GM19397 (cell line): ENCODE results near the gene KCNJ1.

ENCODE experiments used
- ATAC-seq: cut with Tn5 transposase; IDR thresholded peaks from one replicate; pipeline ENCODE4 v1.9.1; 2021; ENCODE audit warnings: mild to moderate bottlenecking, moderate library complexity; ENCODE audit not compliant: unreplicated experiment

KCNJ1 gene

DNA sequence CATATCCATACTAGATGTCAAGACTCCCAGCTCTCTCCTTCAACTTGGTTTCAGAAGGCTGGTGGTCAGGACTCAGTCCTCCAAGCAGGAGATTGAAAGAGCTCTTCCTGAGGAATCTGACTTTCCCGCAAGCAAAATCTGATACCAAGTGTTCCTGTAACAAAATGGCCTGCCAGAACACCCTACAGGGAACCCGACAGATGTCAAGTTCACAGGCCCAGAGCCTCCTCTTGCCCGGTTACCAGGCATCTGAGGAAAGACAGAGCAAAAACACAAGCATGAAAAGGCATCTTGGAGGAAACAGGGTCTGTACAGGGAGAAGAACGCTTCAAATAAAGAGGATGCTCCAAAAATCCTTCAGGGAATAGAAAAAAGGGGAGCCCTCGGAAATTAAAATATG is 15.4 kb upstream of the KCNJ1 start:
- no peak for ATAC-seq

DNA sequence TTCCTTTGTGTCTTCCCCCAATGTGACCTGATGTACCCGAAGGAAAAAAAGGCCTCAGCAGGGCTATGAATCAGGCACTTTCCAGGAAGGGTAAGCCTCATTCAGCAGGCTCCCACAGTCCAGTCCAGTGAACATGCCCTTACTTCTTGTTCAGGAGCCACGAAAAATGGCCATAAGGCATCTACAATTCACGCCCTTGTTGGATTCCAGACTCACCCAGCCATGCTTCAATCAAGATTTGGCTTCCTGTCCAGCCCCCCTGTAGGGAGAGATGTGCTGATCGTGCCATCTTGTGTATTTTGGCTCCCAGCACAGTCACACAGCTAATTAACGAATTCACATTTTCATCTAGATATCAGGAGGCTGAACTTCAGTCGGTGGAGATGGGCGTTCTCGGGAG is 14.1 kb upstream of the KCNJ1 start:
- no peak for ATAC-seq

DNA sequence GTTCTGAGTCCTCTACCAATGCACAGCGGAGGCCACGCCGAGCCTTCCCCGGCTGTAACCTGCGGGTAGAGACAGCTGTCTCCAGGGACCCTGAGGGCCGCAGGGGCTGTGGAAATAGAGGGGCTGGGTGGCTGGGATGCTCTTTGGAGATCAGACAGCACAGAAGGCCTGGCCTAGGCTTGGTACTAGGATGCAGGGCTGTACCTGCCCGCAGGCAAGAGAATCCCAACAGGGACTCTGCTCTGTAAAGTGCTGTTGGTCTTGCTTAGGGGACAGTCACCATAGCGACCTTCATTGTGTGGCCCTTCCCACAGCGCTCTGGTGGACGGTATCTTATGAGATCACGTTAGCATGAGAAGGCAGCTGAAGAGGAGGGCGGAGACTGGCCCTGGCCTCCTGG is 12.7 kb upstream of the KCNJ1 start:
- ATAC-seq, result no peak

DNA sequence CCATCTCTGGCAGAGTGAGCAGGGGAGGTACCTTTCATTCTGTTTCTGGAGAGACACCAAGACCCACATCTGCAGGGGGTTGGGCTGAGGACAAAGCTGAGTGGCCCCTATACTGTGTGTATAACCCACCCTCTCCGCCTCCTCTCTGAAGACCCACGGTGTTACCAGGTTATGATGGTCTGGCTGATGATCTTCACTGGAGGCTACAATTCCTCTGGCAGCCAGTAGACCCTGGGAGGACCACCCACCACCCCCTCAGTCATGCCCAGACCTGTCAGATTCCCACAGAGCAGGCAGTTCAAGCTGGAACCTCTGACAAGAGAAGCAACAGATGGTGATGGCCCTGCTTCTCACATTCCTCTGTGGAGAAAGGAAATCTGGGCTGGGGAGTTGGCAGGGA is 11.4 kb upstream of the KCNJ1 start:
- no peak for ATAC-seq

DNA sequence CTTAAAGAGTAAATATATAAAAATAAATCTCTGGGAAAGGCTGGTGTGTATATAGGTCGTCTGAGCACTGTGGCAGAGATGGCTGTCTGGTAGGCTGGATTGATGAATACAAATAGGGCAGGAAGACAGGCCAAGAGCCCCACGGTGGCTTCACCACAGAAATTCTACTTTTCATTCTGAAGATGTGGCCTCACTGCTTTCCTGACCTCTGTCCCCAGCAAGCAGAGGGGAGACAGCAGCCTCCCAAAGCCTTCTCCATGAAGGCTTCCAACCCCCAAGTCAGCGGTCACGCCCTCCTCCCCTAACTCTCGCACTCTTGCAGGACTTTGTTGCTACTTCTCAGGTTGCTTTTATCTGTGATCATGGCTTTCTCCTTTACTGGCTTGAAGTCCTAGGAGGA is 10.6 kb upstream of the KCNJ1 start:
- no peak for ATAC-seq

DNA sequence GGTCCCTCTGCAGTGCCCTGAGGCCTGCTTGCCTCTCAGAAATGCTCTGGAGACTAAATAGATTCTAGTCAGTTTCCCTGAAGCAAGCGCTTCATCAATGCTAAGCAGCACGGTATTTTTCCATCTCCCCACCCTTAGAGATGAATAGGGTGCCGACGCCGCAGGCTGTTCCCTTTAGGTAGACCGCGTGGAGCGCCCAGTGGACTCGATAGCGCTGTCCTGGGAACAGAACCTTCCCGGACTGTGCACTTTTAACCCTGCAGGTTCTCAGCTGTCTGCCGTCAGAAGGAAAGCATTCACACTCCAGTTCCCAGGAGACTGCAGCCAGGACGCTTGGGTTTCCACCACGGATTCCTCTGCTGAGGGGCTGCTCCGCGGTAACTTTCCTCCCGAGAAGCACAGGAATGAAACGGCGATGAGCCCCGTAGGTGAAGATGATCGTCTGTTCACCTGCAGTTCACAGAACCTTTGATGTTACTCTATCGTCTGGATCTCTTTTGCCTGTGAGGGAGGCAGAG is 9.1 kb upstream of the KCNJ1 start:
- no peak for ATAC-seq

DNA sequence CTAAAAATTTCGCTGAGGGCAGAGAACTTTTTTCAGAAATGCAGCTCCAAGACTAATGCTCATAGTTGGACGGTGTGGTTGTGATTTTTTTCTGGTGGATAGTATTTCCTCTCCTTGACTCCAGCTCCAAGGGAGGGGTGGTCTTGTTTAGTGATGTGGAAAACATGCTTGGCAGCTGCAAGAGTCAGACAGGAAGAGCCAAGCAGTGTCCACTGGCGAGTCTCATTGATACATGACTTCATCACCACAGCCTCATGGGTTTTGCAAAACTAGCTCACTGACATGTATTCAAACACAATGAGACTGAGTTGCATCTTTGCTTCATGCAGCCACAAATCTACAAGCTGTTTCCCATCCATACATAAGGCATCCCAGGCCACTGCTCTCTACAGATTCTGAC is 7.3 kb upstream of the KCNJ1 start:
- no peak for ATAC-seq

DNA sequence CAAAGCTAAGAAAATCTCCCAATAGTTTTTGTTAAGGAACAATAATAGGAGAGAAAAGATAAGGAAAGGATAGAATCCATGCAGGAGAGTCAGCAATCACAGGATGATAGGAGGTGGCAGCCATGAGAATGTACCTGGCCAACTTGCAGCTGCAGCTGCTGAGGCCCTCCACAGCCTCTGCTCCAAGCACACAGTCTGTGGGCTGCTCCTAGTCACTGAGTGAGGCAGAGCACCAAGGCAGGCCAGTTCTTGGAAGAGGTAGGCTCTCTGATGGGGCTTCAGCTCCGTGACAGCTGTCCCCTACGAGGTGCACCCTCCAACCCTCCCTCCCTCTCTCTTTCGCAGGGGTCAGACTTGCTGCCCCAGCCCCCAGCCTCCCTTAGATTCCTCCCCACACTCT is 5.5 kb upstream of the KCNJ1 start:
- no peak for ATAC-seq

DNA sequence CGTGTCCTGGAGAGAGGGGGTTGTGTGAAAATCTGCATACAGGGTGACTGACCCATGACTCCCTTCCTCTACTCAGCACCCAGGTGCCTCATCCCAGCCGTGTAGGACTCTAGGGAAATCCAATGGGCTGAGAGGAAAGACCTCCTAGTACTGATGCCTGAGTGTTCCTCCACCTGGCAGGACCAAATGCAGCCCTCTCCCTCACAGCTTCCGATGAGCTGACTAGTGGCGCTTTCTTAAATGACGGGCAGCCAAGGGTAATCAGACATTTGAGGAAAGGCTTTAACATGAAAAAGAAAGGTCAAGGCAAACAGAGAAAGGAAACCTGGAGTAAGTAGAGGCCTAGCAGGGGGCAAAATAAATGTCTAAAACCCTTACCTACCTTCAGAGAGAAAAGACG is 5.0 kb upstream of the KCNJ1 start:
- ATAC-seq, result no peak

DNA sequence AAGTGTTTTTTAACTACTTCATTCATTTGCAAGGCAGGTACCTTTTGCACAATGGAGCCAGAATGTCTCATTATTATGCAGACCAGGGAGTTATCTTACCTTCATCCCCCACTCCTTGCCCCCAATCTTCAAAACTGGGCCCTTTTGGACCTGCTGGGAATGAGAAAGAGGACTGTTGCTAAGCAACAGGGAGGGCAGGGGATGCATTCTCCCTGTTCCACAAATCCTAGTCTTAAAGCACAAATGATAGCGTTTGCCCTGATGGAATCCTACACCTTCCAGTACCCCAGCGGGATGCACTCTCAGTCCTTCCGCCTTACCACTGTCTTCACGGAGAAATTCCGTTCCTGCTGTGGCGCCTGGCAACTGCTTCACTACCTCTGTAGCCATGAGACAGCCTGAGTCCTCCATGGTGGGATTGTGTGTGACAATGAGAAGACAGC is 4.1 kb upstream of the KCNJ1 start:
- no peak for ATAC-seq

DNA sequence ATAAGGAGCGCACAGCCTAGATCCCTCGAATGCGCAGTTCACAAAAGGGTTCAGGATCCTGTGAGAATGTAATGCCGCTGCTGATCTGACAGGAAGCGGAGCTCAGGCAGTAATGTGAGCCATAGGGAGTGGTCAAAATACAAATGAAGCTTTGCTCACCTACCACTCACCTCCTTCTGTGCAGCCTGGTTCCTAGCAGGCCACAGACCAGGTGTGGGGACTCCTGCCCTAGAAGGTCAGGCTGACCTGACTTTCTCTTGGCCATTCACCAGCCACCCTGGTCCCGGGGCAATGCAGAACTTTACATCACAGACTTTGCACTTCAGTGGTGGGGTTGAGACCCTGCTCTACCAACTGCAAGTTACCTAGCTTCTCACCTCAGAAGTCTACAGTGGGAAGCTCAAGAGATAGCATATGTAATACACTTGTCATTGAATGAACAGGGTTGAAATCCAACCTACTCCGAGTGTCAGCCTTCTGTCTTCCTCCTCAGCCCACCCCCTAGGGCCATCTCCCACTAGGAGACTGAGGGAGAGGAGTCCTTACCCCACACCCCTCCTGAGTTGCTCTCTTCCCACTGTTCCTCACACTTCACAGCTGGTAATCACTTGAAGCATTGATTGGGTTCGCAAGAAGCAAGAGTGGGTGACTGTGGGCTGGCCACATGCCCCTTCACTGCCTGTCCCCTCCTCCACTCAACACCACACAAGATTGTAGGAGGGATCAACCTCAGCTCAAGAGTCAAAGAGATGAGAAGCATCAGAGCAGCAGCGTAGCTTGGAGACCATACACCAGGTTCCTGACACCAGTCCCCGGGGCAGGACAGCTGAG is 2.0 kb upstream of the KCNJ1 start:
- no peak for ATAC-seq

DNA sequence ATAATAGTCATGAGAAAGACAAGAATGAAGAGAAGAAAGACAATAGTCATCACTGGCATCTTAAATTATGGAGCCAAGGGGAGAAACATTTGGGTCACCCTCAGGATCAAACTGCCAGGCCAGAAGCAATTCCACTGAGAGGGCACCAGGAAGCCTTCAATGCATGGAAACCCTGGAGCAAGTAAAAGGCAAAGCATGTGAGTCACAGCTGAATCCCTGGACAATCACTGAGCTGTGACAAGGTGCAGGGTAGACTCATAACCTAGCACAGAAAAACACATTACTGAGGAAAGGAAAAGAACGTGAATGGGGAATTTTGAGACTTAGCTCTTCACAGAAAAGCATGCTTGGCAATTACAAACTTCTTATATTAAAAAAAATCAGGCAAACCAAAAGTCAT is 1.6 kb downstream of the KCNJ1 start:
- ATAC-seq, result no peak

DNA sequence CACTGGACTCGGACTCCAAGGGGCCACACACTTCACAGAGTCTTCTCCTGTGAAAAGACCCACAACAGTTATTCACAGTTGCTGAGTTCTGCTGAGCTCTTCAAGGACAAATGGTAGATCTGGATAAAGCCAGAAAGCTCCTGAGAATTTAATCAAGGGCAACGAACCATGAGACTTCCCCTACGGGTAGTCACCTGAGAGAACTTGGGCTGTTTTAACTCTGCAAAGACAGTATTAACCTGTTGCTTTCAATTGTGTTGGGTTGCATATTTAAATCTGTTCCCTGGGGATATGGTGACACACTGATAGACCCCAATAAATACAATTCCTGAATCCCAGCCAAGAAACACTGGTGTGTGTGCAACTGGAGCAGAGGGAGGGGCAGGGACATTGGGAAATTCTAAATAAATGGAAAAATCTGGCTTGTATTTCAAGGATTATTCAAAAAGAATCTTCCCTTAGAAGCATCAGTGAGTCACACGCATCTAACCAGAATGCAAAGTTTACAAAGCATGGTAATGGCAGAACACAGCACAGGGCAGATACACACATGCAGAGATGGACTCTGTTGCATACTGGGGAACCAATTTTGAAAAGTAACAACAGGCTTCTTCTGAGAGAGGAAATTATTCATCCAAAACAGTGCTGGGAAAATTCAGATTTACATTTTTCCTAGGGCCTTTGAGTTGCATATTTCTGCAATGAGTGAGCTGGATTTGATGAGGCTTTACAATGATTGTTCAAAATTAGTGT is 4.0 kb downstream of the KCNJ1 start:
- ATAC-seq, result no peak

DNA sequence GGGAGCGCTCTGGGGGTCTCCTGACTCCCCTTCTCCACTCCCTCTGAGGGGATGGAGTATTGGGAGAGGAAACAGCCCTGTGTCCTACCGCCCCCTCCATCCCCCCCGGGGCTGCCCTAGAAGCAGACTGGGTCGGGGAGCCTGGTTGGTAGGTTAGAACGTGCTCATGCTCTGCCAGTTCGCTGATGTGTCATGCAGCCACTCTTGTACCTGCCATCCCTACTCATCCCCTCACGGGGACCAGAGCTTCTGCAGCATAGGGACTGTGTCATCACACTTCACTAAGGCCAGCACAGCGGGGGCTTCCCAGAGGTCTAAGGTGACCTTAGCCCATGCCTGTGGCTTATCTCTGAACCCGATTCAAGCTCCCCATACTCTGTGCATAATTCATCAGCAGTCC is 4.7 kb downstream of the KCNJ1 start:
- ATAC-seq, result no peak

DNA sequence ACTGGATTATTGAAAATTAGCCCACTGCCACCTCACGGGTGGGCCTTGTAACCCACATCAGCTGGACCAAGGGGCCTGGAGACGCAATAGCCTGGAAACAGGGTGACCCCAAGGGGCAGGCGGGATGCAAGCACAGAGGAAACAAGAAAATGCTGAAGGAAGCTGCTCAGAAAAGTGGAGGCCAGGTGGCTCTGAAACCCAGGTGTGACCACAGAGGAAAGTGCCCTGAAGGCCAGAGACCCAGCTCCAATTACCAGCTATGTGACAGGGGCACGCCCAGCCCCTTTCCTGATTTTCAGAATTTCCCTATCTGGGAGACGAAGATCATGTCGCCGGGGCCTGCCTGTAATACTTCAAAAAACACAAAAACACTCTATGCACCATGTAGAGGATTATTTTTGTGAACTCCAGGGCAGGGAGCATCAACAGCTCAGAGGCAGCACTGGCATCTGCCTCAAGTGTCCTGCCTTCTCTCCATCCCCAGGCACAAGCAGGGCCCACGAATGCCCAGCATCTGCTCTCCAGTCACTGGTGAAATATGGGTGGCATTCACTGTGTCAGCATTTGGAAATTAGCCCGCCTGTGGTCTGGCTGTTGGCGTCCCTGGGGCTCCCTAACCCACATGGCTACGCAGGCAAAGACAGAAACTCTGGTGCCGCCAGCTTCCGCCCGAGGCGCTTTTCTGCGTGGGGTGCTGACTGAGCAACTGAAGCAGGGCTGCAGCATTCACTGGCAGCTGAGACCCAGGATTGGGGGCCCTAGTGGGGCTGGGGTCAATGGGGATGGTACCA is 6.3 kb downstream of the KCNJ1 start:
- ATAC-seq, result no peak

DNA sequence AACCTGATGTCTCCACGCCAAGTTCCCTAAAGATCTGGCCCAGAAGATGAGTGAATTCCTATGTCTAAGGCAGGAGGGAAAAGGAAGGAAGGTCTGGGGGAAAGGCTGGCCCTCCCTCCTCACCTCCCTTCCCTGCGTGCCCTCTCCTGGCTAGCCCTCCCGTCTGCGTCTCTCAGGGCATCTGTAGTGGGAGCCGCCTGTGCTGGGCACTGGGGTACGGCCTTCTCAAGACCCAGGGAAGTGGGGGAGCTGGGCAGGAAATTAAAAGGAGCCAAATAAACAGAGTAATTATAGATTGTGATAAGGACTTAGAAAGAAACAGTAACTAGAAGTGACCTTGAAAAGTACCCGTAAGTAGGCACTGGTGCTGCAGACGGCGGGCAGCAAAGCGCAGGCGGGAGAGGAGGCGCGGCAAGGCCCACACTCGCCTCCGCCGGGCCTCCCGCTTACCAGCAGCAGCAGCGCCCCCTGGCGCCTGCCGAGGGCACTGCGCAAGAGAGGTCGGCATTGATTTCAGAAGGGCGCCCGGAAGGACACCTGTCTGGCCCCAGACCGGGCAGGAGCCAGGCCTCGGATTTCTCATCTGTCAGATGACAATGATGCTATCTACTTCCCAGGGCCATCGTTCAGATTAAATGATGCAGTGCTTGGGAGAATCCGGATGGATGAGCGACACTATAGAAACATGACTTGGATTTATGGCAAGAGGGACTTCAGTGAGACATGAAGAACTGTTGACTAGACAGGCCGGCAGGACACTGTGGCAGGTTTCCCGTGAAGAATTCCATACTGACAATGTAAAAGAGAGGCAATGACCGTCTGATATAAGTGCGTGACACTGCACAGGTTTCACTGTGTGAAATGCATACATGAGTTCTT is 7.3 kb downstream of the KCNJ1 start:
- peak; percentile 87 for ATAC-seq

DNA sequence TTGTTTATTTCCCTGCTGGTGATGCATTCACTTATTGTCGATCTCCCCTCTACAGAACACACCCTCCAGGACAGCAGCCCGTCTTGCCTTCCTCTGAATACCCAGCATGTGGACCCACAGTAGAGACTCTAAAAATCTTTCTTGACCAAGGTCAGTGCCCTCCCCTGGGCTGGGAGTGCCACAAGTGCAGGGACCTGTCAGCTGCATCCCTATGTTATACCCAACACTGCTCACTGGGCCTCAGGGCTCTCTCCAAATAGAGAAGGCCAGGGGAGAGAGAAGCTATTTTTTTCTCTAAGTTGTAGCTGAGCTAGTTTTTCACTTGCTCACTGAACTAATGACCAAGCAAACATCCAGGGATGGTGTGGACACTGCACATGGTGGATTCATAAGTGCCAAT is 9.8 kb downstream of the KCNJ1 start:
- no peak for ATAC-seq

DNA sequence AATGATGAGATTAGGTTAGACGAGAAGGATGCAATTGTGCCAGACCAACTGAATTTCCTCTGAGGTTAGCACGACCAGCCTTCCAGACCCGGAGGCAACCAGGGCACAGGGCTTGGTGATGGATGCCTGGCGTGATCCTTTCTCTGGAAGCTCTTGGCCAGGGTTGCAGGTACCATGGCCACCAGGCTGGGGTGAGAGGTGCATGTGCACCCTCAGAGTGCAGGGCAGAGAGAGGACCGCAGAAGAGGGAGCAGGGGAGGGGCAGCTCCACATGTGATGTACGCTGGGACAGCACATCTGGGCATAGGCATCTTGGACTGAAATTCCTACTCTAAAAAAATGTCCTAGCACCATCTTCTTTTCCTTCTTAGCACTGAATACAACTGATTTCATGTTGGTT is 10.9 kb downstream of the KCNJ1 start:
- no peak for ATAC-seq

DNA sequence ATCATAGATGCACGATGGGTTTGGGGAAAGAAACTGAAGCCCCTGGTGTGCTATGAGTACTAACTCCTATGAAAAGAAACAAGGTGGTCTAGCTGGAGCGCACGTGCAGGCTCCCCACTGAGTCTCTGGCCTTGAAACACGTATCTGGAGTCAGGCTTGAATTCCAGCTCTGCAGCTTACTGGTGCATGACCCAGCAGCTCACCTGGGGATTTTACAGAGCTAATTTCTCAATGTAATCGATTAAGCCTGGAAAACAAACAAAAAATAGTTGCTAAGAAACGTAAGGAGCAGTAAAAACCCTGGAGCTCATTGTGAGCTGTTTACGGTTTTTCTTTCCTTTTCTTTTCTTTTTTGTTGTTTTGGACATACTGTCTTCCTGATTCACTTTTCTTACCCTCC is 12.3 kb downstream of the KCNJ1 start:
- ATAC-seq, result no peak

DNA sequence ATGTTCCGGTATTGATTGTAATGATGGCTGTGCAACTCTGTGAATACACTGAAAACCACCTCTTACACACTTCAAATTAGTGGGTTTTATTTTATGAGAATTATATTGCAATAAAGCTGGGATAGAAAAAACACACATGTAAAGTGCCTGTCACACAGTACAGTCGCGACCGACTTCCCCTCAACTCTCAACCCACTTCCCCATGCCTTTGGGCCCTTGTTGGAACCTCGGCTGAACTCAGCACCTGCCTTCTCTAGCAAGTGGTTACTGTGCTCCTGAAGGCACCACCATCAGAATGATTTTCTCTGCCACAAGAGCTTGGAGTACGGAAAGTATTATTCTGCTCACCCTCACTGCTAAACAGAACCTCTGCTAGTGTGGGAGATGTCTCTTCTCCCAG is 13.5 kb downstream of the KCNJ1 start:
- ATAC-seq, result no peak
